ENCODE data around the gene TERT.
"Not testable (repeated sequence)": the region's sequence is repeated elsewhere in the genome, so short reads cannot be mapped to it uniquely, and the experiment has no call there.

TERT gene

DNA sequence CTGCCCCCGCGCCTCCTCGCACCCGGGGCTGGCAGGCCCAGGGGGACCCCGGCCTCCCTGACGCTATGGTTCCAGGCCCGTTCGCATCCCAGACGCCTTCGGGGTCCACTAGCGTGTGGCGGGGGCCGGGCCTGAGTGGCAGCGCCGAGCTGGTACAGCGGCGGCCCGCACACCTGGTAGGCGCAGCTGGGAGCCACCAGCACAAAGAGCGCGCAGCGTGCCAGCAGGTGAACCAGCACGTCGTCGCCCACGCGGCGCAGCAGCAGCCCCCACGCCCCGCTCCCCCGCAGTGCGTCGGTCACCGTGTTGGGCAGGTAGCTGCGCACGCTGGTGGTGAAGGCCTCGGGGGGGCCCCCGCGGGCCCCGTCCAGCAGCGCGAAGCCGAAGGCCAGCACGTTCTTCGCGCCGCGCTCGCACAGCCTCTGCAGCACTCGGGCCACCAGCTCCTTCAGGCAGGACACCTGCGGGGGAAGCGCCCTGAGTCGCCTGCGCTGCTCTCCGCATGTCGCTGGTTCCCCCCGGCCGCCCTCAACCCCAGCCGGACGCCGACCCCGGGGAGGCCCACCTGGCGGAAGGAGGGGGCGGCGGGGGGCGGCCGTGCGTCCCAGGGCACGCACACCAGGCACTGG lies 548 bp downstream of the TERT start:
- peak; percentile 37 for DNase-seq (ENCODE audit: low spot score)

DNA sequence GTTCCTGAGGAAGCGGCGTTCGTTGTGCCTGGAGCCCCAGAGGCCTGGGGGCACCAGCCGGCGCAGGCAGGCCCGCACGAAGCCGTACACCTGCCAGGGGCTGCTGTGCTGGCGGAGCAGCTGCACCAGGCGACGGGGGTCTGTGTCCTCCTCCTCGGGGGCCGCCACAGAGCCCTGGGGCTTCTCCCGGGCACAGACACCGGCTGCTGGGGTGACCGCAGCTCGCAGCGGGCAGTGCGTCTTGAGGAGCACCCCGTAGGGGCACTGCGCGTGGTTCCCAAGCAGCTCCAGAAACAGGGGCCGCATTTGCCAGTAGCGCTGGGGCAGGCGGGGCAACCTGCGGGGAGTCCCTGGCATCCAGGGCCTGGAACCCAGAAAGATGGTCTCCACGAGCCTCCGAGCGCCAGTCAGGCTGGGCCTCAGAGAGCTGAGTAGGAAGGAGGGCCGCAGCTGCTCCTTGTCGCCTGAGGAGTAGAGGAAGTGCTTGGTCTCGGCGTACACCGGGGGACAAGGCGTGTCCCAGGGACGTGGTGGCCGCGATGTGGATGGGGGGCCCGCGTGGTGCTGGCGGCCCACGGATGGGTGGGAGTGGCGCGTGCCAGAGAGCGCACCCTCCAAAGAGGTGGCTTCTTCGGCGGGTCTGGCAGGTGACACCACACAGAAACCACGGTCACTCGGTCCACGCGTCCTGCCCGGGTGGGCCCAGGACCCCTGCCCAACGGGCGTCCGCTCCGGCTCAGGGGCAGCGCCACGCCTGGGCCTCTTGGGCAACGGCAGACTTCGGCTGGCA lies 1.3 kb downstream of the TERT start:
- peak; percentile 52 for DNase-seq (ENCODE audit: low spot score)

DNA sequence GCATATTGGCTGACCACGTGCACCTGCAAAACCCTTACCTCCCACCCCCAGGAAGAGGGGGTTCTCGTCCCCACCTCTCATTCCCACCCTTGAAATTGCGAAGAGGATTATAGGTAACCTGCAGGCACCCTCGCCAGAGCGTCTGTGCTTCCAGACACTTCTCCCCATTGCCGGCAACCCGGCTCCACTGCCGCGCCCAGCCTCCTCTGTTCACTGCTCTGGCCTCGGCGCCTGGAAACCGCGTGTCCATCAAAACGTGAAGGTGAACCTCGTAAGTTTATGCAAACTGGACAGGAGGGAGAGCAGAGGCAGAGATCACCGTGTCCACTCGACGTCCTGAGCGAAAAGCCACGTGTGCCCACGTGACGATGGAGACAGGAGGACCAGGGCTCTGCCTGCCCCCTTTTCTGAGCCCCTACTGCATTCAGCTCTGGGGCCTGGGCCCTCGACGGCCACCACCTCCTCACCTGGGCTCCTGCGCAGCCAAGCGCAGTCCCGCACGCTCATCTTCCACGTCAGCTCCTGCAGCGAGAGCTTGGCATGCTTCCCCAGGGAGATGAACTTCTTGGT lies 1.9 kb downstream of the TERT start:
- peak; percentile 18 for DNase-seq (ENCODE audit: low spot score)

DNA sequence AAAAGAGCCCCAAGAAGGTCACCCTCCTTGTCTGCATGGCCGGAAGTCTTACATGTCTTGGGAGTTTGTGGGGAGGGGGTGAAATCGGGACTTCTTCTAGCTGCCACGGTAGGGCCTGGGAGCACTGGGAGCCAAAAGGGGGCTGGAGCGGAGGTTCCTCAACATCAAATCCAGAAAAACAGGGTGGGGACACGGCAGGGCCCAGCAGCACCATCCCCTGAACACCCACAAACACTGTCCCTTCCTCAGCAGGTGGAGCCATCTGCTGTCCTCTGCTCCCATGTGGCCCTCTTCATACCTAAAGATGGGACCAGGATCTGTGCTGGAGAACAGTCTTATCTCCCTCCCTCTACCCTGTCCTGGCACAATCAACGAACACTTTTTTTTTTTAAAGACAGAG lies 2.7 kb downstream of the TERT start:
- DNase-seq (ENCODE audit: low spot score) = peak; percentile 14

DNA sequence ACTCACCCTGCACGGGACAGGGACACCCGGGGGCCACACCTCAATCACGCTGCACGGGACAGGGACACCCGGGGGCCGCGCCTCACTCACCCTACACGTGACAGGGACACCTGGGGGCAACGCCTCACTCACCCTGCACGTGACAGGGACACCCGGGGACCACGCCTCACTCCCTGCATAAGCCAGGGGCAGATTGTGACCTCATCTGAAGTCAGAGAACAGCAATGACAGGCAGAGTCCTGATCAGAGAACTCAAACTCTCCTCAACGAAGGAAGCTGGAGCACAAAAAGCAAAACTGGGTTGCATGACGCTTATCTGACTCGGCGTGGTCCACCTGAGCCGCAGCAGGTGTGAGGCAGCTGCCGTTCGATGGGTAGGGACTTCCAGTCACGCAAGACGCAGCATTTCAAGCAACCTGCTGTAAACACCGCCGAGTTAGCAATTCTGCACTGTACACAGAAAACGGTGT lies 3.2 kb downstream of the TERT start:
- peak; percentile 38 for DNase-seq (ENCODE audit: low spot score)

DNA sequence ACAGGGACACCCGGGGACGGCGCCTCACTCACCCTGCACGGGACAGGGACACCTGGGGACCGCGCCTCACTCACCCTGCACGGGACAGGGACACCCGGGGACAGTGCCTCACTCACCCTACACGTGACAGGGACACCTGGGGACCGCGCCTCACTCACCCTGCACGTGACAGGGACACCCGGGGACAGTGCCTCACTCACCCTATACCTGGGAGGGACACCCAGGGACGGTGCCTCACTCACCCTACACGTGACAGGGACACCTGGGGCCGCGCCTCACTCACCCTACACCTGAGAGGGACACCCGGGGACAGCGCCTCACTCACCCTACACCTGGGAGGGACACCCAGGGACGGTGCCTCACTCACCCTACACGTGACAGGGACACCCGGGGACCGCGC lies 3.9 kb downstream of the TERT start:
- DNase-seq (ENCODE audit: low spot score) = peak; percentile 9

DNA sequence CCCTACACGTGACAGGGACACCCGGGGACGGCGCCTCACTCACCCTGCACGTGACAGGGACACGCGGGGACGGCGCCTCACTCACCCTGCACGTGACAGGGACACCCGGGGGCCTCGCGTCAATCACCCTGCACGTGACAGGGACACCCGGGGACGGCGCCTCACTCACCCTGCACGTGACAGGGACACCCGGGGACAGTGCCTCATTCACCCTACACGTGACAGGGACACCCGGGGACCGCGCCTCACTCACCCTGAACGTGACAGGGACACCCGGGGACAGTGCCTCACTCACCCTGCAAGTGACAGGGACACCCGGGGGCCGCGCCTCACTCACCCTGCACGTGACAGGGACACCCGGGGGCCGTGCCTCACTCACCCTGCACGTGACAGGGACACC lies 5.3 kb downstream of the TERT start:
- DNase-seq (ENCODE audit: low spot score) = not testable (repeated sequence)

DNA sequence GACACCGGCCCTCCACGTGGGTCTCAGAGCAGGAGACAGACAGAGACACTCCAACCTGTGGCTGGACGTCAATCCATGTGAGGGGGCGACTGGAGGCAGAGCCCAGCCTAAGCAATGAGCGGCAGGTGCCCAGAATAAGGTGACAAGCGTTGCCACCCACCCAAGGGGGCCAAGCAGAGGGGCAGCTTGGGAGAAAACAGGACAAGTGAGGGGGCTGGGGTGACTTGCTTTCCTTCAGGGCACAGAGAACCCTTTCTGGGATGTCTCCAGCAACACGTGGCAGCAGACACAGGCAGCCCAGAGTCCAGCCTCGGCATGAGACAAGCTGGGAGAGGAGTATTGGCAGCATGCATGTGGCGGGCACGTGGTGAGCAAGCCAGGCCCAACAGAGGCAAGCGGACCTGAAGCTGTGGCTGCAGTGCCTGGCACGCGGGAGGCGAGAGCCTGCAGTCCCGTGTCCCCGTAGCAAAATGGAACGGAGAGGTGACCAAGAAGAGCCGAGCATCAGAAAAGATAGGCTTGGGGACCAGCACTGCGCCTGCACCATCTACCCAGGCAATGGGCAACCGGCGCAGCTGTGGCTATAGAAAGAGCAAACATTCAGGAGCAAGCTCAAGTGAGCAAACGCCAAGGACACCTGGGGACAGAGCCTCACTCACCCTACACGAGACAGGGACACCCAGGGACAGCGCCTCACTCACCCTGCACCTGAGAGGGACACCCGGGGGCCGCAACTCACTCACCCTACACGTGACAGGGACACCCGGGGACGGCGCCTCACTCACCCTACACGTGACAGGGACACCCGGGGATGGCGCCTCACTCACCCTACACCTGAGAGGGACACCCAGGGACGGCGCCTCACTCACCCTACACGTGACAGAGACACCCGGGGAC lies 6.2 kb downstream of the TERT start:
- DNase-seq (ENCODE audit: low spot score) = peak; percentile 58

DNA sequence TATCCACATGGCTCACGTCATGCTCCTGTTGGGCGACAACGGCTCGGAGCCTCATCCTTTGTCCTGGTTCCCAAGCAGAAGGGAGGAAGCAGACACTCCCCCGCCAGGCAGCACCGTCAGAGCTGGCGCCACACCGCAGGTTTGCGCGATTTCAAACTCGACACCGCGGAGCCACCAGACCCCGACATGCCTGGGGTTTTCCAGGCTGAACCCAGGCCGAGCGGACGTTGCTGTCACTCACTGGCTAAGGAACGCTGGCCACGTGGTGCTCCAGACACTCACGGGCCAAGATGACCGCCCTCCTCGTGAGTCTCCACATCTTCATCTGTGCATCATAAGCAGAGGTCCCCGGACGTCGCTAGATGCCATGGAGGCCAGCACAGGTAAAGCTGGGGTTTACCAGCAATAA lies 9.0 kb downstream of the TERT start:
- DNase-seq (ENCODE audit: low spot score) = peak; percentile 50

DNA sequence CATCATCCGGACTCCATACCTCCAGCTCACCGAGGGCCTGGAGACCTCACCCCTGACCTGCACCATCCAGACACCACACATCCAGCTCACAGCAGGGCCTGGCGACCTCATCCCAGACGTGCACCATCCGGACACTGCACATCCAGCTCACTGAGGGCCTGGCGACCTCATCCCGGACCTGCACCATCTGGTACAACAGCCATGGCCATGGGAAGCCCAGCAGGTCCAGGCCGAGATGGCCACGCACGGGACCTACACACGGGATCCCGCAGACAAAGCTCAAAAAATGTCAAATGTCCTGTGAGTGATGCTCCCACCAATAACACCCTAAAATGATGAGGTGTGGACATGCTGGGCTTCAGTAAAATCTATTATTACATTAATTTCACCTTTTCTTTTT lies 9.7 kb downstream of the TERT start:
- DNase-seq (ENCODE audit: low spot score) = peak; percentile 31

DNA sequence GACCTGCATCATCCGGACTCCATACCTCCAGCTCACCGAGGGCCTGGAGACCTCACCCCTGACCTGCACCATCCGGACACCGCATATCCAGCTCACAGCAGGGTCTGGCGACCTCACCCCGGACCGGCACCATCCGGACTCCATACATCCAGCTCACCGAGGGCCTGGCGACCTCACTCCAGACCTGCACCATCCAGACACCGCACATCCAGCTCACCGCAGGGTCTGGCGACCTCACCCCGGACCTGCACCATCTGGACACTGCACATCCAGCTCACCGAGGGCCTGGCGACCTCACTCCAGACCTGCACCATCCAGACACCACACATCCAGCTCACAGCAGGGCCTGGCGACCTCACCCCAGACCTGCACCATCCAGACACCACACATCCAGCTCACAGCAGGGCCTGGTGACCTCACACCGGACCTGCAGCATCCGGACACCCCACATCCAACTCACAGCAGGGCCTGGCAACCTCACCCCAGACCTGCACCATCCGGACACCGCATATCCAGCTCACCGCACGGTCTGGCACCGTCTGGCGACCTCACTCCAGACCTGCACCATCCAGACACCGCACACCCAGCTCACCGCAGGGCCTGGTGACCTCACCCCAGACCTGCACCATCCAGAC lies 10.4 kb downstream of the TERT start:
- DNase-seq (ENCODE audit: low spot score) = peak; percentile 36

DNA sequence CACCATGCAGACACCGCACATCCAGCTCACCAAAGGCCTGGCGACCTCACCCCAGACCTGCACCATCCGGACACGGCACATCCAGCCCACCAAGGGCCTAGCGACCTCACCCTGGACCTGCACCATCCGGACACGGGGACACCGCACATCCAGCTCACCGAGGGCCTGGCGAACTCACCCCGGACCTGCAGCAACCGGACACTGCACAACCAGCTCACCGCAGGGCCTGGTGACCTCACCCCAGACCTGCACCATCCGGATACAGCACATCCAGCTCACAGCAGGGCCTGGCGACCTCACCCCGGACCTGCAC lies 11.2 kb downstream of the TERT start:
- peak; percentile 31 for DNase-seq (ENCODE audit: low spot score)

DNA sequence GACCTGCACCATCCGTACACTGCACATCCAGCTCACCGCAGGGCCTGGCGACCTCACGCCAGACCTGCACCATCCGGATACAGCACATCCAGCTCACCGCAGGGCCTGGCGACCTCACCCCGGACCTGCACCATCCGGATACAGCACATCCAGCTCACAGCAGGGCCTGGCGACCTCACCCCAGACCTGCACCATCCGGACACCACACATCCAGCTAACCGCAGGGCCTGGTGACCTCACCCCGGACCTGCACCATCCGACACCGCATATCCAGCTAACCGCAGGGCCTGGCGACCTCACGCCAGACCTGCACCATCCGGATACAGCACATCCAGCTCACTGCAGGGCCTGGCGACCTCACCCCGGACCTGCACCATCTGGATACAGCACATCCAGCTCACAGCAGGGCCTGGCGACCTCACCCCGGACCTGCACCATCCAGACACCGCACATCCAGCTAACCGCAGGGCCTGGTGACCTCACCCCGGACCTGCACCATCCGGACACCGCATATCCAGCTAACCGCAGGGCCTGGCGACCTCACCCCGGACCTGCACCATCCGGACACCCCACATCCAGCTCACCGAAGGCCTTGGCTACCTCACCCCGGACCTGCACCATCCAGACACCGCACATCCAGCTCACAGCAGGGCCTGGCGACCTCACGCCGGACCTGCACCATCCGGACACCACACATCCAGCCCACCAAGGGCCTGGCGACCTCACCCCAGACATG lies 11.7 kb downstream of the TERT start:
- DNase-seq (ENCODE audit: low spot score) = peak; percentile 14

DNA sequence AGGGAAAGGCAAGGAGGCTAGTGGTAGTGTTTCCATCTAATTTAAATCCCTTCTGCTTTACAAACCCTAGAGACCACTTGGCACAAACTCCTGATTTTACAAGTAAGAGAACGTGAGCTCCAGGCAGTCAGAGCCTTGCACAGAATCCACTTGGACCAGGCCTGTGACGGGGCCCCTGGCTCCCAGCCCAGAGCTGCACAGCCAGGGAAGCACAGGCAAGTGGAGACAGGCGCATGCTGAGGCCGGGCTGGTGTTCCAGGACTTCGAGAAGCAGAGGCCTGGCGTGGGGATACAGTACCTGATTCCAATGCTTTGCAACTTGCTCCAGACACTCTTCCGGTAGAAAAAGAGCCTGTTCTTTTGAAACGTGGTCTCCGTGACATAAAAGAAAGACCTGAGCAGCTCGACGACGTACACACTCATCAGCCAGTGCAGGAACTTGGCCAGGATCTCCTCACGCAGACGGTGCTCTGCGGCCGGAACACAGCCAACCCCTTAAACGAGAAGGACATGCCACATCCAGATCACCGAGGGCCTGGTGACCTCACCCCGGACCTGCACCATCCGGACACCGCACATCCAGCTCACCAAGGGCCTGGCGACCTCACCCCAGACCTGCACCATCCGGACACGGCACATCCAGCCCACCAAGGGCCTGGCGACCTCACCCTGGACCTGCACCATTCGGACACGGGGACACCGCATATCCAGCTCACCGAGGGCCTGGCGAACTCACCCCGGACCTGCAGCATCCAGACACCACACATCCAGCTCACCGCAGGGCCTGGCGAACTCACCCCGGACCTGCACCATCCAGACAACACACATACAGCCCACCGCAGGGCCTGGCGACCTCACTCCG lies 12.5 kb downstream of the TERT start:
- no peak for DNase-seq (ENCODE audit: low spot score)

DNA sequence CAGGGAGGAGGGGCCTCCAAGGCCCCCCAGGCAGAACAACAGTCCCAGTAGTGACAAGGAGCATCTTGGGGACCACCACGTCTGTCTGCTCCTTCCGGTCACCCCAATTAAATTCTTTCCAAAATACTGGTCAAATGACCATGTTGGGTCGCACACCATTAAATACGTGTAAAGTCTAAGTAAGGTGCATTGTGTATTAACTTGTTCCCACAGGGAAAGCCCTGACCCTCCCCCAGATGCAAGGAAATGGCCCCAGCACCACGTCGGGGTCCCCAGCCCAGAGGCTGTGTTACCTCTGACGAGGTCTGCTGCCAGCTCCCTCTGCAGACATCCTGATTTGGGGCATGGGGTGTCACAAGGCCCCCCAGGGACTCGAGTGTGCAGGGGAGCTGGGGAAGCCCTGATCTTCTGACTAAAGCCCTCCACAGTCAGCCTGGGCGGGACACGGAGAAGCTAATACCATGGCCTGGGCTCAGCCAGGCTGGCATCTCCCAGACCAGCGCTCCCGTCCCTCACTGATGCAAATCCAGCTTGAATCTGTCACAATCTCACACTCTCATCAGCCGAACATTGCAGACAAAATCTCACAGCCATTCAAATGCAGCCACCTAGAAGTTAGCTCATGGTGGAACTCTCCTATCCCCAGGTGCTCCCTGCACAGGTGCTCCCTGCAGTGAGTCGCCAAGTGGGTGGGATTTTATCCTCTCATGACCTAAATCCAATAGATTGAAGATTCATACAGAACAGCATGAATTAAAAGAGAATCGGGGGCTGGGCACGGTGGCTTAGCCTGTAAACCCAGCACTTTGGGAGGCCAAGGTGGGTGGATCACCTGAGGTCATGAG lies 13.6 kb downstream of the TERT start:
- DNase-seq (ENCODE audit: low spot score) = no peak

DNA sequence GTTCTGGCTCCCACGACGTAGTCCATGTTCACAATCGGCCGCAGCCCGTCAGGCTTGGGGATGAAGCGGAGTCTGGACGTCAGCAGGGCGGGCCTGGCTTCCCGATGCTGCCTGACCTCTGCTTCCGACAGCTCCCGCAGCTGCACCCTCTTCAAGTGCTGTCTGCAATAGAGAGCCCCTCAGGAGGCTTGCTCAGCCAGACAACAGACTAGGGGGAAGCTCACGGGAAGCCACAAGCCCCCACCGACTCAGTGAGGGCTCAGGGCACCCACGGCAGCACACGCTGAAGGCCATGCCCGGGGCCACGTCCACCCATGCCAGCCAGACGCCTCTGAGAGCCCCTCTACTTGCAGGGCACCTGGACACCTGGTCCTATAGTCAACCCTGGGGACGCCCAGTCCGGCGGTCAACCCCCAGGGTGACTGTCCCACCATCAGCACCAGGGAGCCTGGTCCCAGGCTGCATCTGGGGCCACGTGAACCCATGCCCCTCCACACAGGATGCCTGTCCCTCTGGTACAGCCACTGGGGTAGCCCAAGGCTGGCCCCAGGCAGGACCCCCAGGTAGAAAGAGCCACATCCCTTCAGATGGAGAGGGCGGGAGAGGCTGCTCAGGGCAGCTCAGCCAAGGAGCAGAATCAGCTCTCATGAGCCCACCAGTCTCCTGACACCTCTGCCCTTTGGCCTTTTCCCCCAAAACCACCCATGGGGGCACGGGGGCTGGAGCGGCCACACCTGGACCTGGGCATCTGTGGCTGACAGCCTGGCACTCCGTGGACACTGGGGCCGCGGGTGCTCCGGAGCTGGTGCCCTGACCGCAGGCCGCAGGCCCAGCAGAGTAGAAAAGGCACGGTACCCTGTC lies 14.5 kb downstream of the TERT start:
- no peak for DNase-seq (ENCODE audit: low spot score)

DNA sequence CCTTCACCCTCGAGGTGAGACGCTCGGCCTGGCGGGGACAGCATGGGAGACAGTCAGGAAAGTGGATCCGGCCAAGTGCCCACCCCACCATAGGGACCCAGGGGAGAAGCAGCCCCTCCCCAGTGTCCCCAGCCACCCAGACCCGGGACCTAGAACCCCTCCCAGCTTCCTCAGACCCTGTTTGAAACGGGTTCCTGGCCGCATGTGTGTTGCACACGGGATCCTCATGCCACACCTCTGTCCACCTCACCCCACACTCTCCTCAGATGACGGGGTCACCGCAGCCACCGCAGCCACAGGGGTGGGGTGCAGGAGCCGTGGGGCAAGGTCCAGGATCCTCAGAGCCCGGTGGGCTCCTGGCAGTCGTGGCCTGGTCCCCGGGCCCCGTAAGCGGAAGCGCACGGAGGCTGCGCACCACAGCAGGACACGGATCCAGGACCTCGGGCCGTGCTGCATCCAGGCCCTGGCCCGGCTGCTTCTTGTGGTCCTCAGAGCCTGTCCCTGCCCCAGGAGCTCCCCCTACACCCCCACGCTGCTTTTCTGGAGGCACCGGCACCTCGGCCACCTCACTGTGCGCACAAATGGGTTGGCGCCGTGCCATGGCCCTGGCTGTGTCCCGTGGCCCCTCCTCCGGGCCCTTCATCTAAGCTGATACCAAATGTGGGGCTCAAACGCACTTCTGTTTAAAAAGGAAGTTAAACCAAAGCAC lies 15.3 kb downstream of the TERT start:
- DNase-seq (ENCODE audit: low spot score) = no peak
